ENCODE data around the gene NTM. TPM values are rescaled to one million over a fixed set of nuclear protein-coding genes. Genes with fewer than 3 reads are reported as not detected.

The NTM gene
- total RNA-seq, 1 donor from 2014 or later, result not detected

DNA sequence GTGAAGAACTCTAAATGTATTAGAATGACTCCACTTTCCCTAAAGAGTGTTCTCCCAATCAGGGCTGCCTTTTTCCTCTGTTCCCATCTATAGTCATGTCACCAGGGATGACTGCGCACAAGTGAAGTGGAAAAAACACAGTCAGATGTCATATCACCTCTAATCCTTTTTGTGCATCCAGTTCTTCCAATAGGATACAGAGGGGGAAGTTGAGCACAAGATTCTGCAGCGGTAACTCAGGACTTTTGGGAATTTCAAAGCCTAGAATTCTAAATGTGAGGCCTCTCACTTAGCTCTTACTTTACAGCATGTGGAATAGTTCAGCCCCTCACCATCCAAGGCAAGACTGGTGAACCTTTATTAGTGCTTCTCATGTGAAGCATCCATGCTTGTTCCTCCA is 602.6 kb downstream of the NTM start:
- DNase-seq (ENCODE audit: low spot score), result no peak
- intact Hi-C loops (cut with micrococcal nuclease), result no loop called here
- Mint-ChIP-seq H3K36me3 (ENCODE audit: low read depth) (no peaks in the 10 kb centered on the region), H3K4me3 (no peak overlapping the region), H3K4me1 (ENCODE audit: low read depth) (no peaks in the 10 kb centered on the region), H3K27me3 (ENCODE audit: insufficient read depth) (no peaks in the 10 kb centered on the region), H3K9me3 (no peaks in the 10 kb centered on the region), H3K27ac (no peak overlapping the region)

DNA sequence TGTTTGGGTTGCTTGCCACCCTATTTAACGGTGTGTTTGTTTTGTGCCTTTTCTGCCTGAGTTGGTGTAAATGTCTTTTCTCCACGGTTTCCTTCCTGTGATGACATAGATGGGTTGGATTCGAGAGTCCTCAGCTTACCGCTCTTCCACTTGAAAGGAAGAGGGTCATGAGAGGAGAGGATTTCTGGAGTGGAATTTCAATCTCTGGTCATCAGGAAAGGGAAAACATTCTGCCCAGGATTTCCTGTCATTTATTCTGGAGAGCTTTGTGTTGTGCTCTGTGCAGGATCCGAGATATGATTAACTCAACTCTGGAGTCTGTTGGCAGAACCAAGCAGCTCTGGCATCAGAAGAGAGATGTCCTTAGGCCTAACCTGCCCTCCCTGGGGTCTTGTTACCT is 605.2 kb downstream of the NTM start:
- Mint-ChIP-seq H3K4me1 (ENCODE audit: low read depth) (no peaks in the 10 kb centered on the region), H3K9me3 (no peaks in the 10 kb centered on the region), H3K27me3 (ENCODE audit: insufficient read depth) (no peaks in the 10 kb centered on the region), H3K4me3 (no peak overlapping the region), H3K36me3 (ENCODE audit: low read depth) (no peaks in the 10 kb centered on the region), H3K27ac (no peak overlapping the region)
- no peak for DNase-seq (ENCODE audit: low spot score)
- intact Hi-C loops (cut with micrococcal nuclease), result no loop called here

DNA sequence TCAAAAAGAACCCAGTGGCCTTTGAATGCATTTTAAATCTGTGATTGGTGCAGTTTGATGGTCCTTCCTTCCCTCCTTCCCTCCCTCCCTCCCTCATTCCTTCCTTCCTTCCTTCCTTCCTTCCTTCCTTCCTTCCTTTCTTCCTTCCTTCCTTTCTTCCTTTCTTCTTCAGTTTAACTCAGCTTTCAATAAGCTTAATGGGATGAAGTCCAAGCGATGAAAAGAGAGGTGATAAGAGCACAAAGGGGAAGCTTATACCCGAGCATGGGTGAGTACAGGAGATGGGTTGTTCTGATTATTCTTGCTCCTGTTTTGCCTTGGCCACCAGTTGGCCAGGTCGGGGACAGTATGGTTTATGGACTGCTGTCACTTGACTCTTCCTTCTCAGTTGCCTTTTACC is 605.6 kb downstream of the NTM start:
- Mint-ChIP-seq H3K9me3 (no peaks in the 10 kb centered on the region), H3K27me3 (ENCODE audit: insufficient read depth) (no peaks in the 10 kb centered on the region), H3K27ac (no peak overlapping the region), H3K4me3 (no peak overlapping the region), H3K4me1 (ENCODE audit: low read depth) (no peaks in the 10 kb centered on the region), H3K36me3 (ENCODE audit: low read depth) (no peaks in the 10 kb centered on the region)
- DNase-seq (ENCODE audit: low spot score), result no peak
- intact Hi-C loops (cut with micrococcal nuclease), result no loop called here

DNA sequence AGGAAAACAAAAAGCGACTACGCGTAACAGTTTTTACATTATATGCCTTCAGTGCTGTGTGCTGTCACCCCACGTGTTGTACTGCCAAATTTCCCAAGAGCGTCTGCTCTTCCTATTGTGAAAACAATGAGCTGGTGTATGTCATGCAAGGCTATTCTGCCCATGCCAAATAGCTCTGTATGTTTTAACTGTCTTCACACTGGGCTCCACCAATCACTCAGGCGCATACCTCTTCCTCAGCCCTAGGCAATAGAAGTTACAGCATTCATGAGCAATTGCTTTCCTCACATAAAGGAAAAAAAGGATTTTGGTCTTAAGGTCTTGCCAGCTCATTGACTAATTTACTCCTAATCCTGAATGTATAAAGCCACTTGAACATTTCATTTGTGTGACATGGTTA is 606.8 kb downstream of the NTM start:
- intact Hi-C loops (cut with micrococcal nuclease), result no loop called here
- no peak for DNase-seq (ENCODE audit: low spot score)
- no peak overlapping the region for H3K27ac Mint-ChIP-seq

DNA sequence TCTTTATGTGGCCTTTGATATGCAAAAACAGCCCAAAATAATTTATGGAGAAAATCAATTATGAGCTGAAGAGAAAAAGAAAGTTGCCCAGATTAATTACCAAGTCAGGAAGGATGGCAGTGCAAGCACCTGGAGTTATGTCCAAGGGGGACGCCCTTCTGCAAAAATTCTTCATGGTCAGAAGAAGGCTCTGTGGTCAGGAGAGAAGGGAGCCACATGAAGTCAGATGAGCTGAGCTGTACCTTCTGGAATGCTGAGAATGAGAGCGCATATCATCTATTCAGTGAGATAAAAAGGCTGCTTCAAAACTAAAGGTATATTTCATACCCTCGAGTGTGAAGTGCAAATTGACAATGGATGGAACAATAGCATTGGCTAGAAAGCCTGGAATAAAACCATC is 607.4 kb downstream of the NTM start:
- Mint-ChIP-seq H3K27ac (no peak overlapping the region), H3K27me3 (ENCODE audit: insufficient read depth) (no peaks in the 10 kb centered on the region), H3K4me3 (no peak overlapping the region), H3K4me1 (ENCODE audit: low read depth) (no peaks in the 10 kb centered on the region), H3K9me3 (no peaks in the 10 kb centered on the region), H3K36me3 (ENCODE audit: low read depth) (no peaks in the 10 kb centered on the region)
- no peak for DNase-seq (ENCODE audit: low spot score)
- intact Hi-C loops (cut with micrococcal nuclease), result no loop called here

More for the DNA sequence above, 606.8 kb downstream of the NTM start:
- no peaks in the 10 kb centered on the region for H3K27me3 Mint-ChIP-seq (ENCODE audit: insufficient read depth)
- no peak overlapping the region for H3K4me3 Mint-ChIP-seq
- no peaks in the 10 kb centered on the region for H3K9me3 Mint-ChIP-seq
- H3K4me1 Mint-ChIP-seq (ENCODE audit: low read depth), result no peaks in the 10 kb centered on the region
- H3K36me3 Mint-ChIP-seq (ENCODE audit: low read depth), result no peaks in the 10 kb centered on the region

DNA sequence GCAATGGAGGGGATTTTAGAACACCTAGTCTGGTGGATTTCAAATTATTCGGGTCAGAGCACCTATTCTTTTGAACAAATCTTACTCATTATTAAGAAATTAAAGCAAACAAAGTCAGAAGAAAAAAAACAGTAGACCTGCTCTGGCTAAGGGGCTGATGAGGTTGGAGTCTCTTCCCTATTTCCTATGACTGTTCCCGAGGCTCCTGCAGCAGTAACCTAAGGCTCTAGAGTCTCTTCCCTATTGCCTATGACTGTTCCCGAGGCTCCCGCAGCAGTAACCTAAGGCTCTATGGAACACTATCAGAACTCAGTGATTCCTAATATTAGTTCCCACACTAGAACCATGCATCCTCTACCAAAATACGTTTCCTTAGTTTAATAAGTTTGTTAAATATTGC is 607.9 kb downstream of the NTM start:
- Mint-ChIP-seq H3K4me1 (ENCODE audit: low read depth) (no peaks in the 10 kb centered on the region), H3K27ac (no peak overlapping the region), H3K9me3 (no peaks in the 10 kb centered on the region), H3K36me3 (ENCODE audit: low read depth) (no peaks in the 10 kb centered on the region), H3K27me3 (ENCODE audit: insufficient read depth) (no peaks in the 10 kb centered on the region), H3K4me3 (no peak overlapping the region)
- DNase-seq (ENCODE audit: low spot score), result no peak
- intact Hi-C loops (cut with micrococcal nuclease), result no loop called here

DNA sequence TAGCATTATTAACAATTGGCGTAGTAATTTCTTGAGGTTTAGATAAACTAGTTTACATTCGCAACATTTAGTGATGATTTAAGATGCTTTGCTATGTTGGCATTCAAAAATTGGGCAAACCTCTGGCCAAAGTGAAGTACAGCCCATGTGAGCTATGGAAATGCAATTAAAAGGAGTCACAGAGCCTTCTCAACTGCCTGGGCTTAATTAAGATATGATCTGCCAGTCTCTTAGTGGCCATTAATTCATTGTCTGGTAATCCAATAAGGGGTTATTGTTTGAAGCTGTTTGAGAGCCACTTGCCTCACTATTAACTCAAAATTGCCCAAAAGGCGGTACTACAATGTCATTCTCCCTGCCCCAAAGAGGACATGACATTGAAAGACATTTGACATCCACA is 608.9 kb downstream of the NTM start:
- H3K27me3 Mint-ChIP-seq (ENCODE audit: insufficient read depth), result no peaks in the 10 kb centered on the region
- H3K27ac Mint-ChIP-seq, result no peak overlapping the region
- no peaks in the 10 kb centered on the region for H3K4me1 Mint-ChIP-seq (ENCODE audit: low read depth)
- H3K9me3 Mint-ChIP-seq, result no peaks in the 10 kb centered on the region
- no peak for DNase-seq (ENCODE audit: low spot score)
- no peaks in the 10 kb centered on the region for H3K36me3 Mint-ChIP-seq (ENCODE audit: low read depth)
- no peak overlapping the region for H3K4me3 Mint-ChIP-seq
- intact Hi-C loops (cut with micrococcal nuclease), result no loop called here

DNA sequence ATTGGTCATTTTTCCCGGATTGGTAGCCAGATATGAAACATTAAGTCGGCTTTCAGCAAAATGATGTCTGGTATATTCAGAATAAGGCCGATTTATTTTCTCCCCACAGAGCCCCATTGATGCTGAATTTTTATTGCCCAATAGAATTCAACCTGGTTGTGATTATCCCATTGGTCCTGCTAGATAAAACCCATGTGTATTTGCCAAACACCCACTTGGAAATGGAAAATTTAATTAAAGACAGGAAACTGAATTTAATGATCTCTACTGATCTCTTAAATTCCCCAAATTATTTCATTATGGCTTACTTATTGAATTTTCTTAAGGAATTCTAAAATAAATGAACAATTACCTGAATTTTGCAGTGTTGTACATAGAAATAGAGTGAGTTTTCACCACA is 609.8 kb downstream of the NTM start:
- DNase-seq (ENCODE audit: low spot score), result no peak
- Mint-ChIP-seq H3K4me3 (no peak overlapping the region), H3K36me3 (ENCODE audit: low read depth) (no peaks in the 10 kb centered on the region), H3K27ac (no peak overlapping the region), H3K9me3 (no peaks in the 10 kb centered on the region), H3K27me3 (ENCODE audit: insufficient read depth) (no peaks in the 10 kb centered on the region), H3K4me1 (ENCODE audit: low read depth) (no peaks in the 10 kb centered on the region)
- intact Hi-C loops (cut with micrococcal nuclease), result no loop called here

DNA sequence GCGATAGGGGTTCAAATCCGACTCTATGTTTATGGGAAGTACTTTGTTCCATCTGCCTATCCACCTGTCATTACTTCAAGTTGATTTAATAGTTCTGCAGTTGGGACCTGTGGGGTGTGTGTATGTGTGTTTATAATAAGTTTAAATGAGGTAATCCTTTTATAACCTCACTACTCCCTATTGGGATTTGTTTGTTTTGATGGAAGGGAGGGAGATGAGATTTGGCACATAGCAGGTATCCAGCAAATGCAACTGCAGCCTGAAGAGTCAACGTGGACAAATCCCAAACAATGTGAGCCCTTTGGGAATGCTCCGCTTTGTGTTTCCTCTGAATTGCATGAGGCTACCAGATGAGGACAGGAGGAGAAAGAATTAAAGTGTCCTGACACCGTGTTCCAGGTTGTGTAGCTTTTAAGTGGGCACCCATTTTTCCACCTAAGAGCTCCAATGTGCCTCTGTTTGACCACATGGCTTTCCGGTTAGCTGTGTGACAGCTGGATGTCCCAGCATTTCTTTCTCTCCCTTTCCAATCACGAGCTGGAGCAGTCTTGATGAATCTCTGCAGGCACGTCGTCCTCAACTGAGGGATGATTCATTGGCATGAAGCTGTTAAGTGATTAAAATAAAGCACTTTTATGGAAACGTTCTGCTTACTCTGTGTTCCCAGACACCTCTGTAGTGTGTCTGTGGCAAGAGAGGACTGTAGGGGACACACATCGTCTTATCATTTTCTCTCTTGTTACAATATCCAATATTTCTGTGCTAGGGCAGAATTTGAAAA is 610.7 kb downstream of the NTM start:
- Mint-ChIP-seq H3K4me1 (ENCODE audit: low read depth) (no peaks in the 10 kb centered on the region), H3K27ac (no peak overlapping the region), H3K36me3 (ENCODE audit: low read depth) (no peaks in the 10 kb centered on the region), H3K27me3 (ENCODE audit: insufficient read depth) (no peaks in the 10 kb centered on the region), H3K9me3 (no peaks in the 10 kb centered on the region), H3K4me3 (no peak overlapping the region)
- intact Hi-C loops (cut with micrococcal nuclease), result no loop called here
- no peak for DNase-seq (ENCODE audit: low spot score)

DNA sequence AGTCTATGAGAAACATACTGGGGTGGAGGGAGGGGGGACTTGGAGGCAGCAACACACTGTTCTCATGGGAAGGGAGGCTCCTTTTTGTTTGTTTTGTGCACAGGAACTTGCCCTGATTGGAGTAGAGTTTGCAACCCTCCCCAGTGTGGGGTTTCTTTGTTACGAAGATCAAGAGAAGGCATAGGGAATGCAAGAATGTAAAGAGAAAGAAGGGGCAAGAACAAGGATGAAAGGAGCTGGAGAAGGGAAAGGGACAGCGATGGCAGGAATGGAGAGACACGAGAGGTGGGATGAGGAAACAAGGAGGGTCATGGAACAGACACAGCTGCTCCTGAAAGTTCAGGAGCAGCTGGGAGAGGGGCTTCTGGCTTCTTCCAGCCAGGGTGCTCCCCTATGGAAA is 611.7 kb downstream of the NTM start:
- Mint-ChIP-seq H3K36me3 (ENCODE audit: low read depth) (no peaks in the 10 kb centered on the region), H3K4me1 (ENCODE audit: low read depth) (no peaks in the 10 kb centered on the region), H3K9me3 (no peaks in the 10 kb centered on the region), H3K4me3 (no peak overlapping the region), H3K27me3 (ENCODE audit: insufficient read depth) (no peaks in the 10 kb centered on the region), H3K27ac (no peak overlapping the region)
- no peak for DNase-seq (ENCODE audit: low spot score)
- intact Hi-C loops (cut with micrococcal nuclease), result no loop called here

DNA sequence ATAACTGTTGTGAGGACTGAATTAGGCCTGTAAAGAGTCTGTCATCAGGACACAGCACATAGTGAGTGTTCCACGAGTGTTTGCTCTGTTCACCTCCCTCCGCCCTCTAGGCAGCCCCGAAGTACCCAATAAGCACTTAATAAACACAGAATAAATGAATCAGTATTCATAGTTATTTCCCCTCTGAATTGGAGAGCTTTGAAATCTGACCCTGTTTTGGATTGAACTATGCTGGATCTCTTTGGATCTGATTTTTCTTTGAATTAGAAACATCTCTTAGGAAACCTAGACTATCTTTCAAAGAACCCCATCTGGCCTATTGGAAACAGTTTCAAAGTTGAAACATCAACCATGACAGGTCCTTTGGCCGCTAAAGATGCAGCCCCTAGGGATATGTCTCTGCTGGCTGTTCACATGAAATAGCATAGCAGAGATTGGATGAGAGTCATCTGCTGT is 615.5 kb downstream of the NTM start:
- Mint-ChIP-seq H3K27ac (no peak overlapping the region), H3K36me3 (ENCODE audit: low read depth) (no peaks in the 10 kb centered on the region), H3K27me3 (ENCODE audit: insufficient read depth) (no peaks in the 10 kb centered on the region), H3K4me3 (no peak overlapping the region), H3K4me1 (ENCODE audit: low read depth) (no peaks in the 10 kb centered on the region), H3K9me3 (no peaks in the 10 kb centered on the region)
- no peak for DNase-seq (ENCODE audit: low spot score)
- intact Hi-C loops (cut with micrococcal nuclease), result no loop called here

DNA sequence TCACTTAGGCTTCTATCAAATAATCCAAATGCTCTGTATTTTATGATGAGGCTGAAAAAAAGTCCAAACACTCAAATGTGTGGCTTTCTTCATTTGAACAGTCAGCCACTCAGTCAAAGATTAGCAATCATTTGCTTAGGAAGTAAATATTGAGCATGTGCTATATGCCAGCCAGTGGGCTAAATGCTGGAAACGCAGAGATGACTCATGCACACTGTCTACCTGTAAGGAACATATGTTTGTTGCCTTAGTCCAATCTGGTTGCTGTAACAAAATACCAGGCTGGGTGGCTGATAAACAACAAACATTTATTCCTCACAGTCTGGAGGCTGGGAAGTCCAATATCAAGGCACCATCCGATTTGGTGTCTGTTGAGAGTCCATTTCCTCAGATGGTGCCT is 617.3 kb downstream of the NTM start:
- H3K9me3 Mint-ChIP-seq, result no peaks in the 10 kb centered on the region
- H3K4me1 Mint-ChIP-seq (ENCODE audit: low read depth), result no peaks in the 10 kb centered on the region
- H3K4me3 Mint-ChIP-seq, result no peak overlapping the region
- no peaks in the 10 kb centered on the region for H3K27me3 Mint-ChIP-seq (ENCODE audit: insufficient read depth)
- H3K27ac Mint-ChIP-seq, result no peak overlapping the region
- DNase-seq (ENCODE audit: low spot score), result no peak
- intact Hi-C loops (cut with micrococcal nuclease), result no loop called here
- H3K36me3 Mint-ChIP-seq (ENCODE audit: low read depth), result no peaks in the 10 kb centered on the region

DNA sequence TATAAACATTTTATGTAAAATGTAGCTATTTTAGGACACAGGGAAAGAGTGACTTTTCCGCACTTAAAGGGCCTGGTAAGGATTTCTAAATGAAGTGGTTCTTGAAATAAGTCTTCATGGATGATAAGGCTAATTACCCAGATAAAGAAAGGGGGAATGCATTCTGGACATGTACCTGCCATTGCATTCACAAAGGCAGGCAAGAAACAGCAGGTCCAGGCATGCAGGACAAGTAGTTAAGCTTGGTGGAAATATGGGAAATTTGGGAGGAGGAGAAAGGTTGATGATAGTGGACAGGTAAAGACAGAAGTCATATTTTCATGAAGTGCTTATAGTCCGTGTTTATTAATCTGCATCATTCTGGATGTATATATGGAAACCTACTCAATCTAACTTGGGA is 621.2 kb downstream of the NTM start:
- H3K4me1 Mint-ChIP-seq (ENCODE audit: low read depth), result no peaks in the 10 kb centered on the region
- H3K9me3 Mint-ChIP-seq, result peaks cover 3% of the 10 kb centered on the region
- no peaks in the 10 kb centered on the region for H3K27me3 Mint-ChIP-seq (ENCODE audit: insufficient read depth)
- no peaks in the 10 kb centered on the region for H3K36me3 Mint-ChIP-seq (ENCODE audit: low read depth)
- DNase-seq (ENCODE audit: low spot score), result no peak
- intact Hi-C loops (cut with micrococcal nuclease), result no loop called here
- H3K27ac Mint-ChIP-seq, result no peak overlapping the region
- no peak overlapping the region for H3K4me3 Mint-ChIP-seq

DNA sequence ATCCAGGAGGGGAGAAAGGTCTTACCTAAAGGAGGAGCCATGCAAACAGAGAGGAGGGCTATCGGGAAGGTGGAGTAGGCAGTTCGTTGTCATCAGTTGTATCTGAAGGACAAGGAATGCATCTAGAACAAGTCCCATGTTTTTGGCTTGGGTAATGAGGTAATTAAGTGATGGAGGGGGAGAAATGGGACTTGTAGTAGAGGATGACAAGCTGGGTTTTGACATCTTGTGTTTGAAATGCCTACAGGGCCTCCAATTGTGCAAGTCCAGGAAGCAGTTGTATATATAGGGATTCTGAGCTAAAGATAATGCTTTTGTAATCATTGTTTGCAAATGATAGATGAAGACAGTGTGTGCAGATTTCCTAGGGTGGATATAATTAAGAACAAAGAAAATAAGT is 622.8 kb downstream of the NTM start:
- H3K36me3 Mint-ChIP-seq (ENCODE audit: low read depth), result no peaks in the 10 kb centered on the region
- no peaks in the 10 kb centered on the region for H3K4me1 Mint-ChIP-seq (ENCODE audit: low read depth)
- intact Hi-C loops (cut with micrococcal nuclease), result no loop called here
- H3K27ac Mint-ChIP-seq, result no peak overlapping the region
- H3K9me3 Mint-ChIP-seq, result peaks cover 9% of the 10 kb centered on the region
- no peaks in the 10 kb centered on the region for H3K27me3 Mint-ChIP-seq (ENCODE audit: insufficient read depth)
- no peak for DNase-seq (ENCODE audit: low spot score)
- no peak overlapping the region for H3K4me3 Mint-ChIP-seq
